GM19240 (cell line): ENCODE results near the gene UBE2N.
"Not testable (repeated sequence)": the region's sequence is repeated elsewhere in the genome, so short reads cannot be mapped to it uniquely, and the experiment has no call there.

Experiments
- DNase-seq: peaks from one replicate; pipeline ENCODE4 v3.0.0; 2011; ENCODE audit warnings: low spot score; ENCODE audit not compliant: insufficient read length

The UBE2N gene

GRCh38 chr12:93380480-93381121 lies 61.1 kb downstream of the UBE2N start:
- no peak for DNase-seq

- DNase-seq = no peak
Measured at GRCh38 chr12:93379981-93380361, 61.8 kb downstream of the UBE2N start.

DNA sequence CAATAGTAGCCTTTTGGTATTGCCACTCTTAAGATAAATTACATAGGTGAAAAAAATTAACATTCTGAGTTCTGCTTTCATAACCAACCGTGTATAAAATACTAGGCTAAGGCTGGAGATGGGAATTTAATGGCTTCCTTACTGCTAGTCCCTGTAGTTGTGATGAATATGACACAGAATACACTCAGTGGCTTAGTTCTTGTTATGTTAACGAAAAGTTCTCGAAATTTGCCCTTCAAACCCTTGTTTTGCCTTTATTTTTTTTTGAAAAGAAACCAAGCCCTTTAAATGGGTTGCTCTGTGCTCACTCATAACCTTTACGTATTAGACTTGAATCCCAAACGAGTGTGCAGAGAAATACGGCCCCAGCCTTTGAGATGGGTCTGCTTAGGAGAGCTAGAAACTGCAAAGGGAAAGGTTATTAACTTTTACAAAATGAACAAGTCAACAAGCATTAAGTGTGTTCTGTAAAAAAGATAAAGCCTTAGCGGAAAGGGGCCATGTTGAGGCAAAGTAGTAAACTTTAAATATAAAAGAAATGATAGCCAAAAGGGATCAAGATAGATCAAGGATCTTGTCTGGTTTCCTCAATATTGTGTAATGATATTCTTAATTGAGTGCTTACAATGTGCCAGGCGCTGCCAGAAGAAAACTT lies 62.3 kb downstream of the UBE2N start:
- no peak for DNase-seq

DNA sequence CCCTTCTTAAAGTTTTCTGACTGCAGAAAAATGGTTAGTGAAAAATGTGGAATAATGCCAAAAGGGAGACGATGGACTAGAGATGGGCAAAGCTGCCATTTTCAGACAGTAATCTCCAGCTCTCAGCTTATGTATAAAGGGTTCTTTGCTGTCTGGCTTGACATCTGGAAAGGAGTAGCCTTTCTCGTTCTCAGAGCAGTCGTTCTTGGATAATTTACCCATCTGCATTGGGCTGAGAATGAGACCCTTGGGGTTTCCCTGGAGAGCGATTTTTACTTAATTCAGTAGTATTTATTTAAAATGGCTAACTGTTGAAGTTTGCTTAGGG lies 62.8 kb downstream of the UBE2N start:
- no peak for DNase-seq

GRCh38 chr12:93378196-93378997 lies 63.4 kb downstream of the UBE2N start:
- DNase-seq = not testable (repeated sequence)

GRCh38 chr12:93377252-93378195 lies 64.2 kb downstream of the UBE2N start, which contains the start of gene NUDT4:
Gene NUDT4 (plus strand): TSS chr12:93377925. CDS start chr12:93378323, 398 bp downstream.
- peak; percentile 79 for DNase-seq

- DNase-seq = no peak
Measured at GRCh38 chr12:93376436-93377251, 65.1 kb downstream of the UBE2N start.

- DNase-seq = no peak
Measured at GRCh38 chr12:93375906-93376305, 65.8 kb downstream of the UBE2N start.

GRCh38 chr12:93373961-93374656 lies 67.6 kb downstream of the UBE2N start:
- no peak for DNase-seq

GRCh38 chr12:93370947-93371346 lies 70.8 kb downstream of the UBE2N start:
- DNase-seq = no peak

GRCh38 chr12:93369505-93369904 lies 72.2 kb downstream of the UBE2N start:
- DNase-seq = no peak

- DNase-seq = no peak
Measured at GRCh38 chr12:93368766-93369165, 73.0 kb downstream of the UBE2N start.

DNA sequence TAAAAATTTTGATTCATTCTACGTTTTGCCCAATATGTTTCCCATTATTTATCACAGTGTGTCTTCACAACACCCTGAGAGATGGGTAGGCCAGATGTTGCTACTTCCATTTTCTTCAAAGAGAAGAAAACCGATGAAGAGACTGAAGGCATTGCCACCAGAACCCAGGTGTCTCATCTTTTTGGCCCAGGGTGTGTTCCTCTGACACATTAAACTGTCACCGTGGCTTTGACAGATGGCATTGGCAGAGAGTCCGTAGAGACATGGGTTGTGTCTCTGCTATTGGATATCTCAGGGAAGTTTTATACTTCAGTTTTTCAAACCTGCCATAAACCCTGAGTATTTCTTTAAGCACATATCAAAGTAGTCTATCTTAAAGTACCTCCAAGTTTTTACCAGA lies 75.3 kb downstream of the UBE2N start:
- DNase-seq = no peak

GRCh38 chr12:93365616-93366405 lies 75.9 kb downstream of the UBE2N start:
- no peak for DNase-seq

GRCh38 chr12:93363841-93364297 lies 77.9 kb downstream of the UBE2N start:
- no peak for DNase-seq

DNA sequence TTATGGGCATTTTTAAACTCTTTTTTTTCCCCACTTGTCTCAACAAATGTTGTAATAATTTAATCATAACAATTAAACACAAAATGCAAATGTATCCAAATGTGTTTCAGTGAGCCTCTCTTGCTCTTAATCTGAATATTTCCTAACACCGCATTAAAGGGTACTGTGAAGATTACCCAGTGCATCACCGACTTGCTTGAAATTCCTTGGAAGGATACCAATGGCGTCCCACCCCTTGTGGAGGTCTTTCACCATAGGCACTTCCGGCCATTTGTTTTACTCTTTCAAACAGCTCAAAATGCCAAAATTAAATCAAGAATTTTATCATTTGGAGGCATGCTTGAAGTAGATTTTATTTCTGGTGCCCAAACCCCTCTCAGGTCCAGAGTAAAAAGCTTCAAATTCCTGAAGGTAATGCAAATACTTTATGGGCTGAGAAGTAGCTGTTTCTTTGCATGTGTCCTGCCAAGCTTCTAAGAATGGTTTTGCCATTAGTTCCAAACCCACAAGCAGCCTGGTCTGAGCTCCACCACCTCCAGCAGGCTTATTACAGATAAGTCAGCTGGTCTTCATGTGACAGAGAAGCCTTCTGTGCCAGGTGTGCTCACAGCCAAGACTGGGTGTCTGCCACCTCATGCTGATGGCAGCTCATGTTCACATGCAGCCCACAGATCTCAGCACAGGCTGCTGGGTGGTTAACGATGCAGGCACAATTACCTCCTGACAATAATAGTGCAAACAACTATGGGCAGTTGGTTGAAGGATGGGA lies 80.4 kb downstream of the UBE2N start:
- DNase-seq = no peak

GRCh38 chr12:93360688-93361087 lies 81.1 kb downstream of the UBE2N start:
- no peak for DNase-seq

GRCh38 chr12:93358821-93359220 lies 82.9 kb downstream of the UBE2N start:
- no peak for DNase-seq
